Suprapubic skin (tissue), 4 donors: Measurements from ENCODE around the gene NDUFS2. TPM values are rescaled to one million over a fixed set of nuclear protein-coding genes. Genes with fewer than 3 reads are reported as not detected.

Experiments used
- DNase-seq, 2 donors: peaks; one replicate each; pipeline ENCODE4 v3.0.0-alpha.2; 2019; ENCODE audit warnings: low spot score in 2 of 2
- H3K27ac ChIP-seq: fragments of 200-600 bp; sonication (generic); one replicate; pipeline ENCODE4 v1.5.1; 2019
- H3K27me3 ChIP-seq: fragments of 200-600 bp; sonication (generic); one replicate; pipeline ENCODE4 v1.5.1; 2019
- H3K36me3 ChIP-seq: fragments of 200-600 bp; sonication (generic); one replicate; pipeline ENCODE4 v1.5.1; 2019
- H3K4me1 ChIP-seq: fragments of 200-600 bp; sonication (generic); one replicate; pipeline ENCODE4 v1.5.1; 2019
- H3K4me3 ChIP-seq: fragments of 200-600 bp; sonication (generic); one replicate; pipeline ENCODE4 v1.5.1; 2019; ENCODE audit warnings: mild to moderate bottlenecking
- H3K9me3 ChIP-seq: fragments of 200-600 bp; sonication (generic); one replicate; pipeline ENCODE4 v1.5.1; 2019
- EP300 ChIP-seq: sonication (generic); formaldehyde crosslinking; IDR thresholded peaks from one replicate; pipeline ENCODE4 v1.6.1; 2017; ENCODE audit warnings: antibody characterized with exemption
- POLR2A ChIP-seq, 2 donors: fragments of 450-650 bp; IDR thresholded peaks; one replicate each; pipeline ENCODE4 v1.6.1; 2017; ENCODE audit warnings: antibody characterized with exemption in 2 of 2, mild to moderate bottlenecking in 2 of 2, moderate library complexity in 2 of 2
- POLR2AphosphoS5 ChIP-seq, 3 donors: sonication (generic); formaldehyde crosslinking; IDR thresholded peaks; one replicate each; pipeline ENCODE4 v1.6.1; 2017; ENCODE audit warnings: antibody characterized with exemption in 3 of 3
- WGBS: methylation state at CpG from one replicate; pipeline ENCODE4 v1.1.5; 2018; 5-methylcytosine and 5-hydroxymethylcytosine counted together
- total RNA-seq, 4 donors: library from RNA; depleted of rRNA; stranded (reverse); fragments of >200 nt; gene quantifications; one replicate each; pipeline ENCODE4 v1.1.0, GENCODE V29; 2016
- TF ChIP-seq, protein P1 (sequence below), 2 donors: fragments of 200-600 bp in 1 of 2; fragments of 450-650 bp in 1 of 2; sonication (generic) in 1 of 2; IDR thresholded peaks; one replicate each; pipeline ENCODE4 v1.5.1; 2016 to 2019; ENCODE audit warnings: antibody characterized with exemption in 2 of 2, mild to moderate bottlenecking in 1 of 2, moderate library complexity in 1 of 2

Gene NDUFS2
- total RNA-seq, 4 donors from 2014 or later, result 99.1 to 132 (median 112) TPM

DNA sequence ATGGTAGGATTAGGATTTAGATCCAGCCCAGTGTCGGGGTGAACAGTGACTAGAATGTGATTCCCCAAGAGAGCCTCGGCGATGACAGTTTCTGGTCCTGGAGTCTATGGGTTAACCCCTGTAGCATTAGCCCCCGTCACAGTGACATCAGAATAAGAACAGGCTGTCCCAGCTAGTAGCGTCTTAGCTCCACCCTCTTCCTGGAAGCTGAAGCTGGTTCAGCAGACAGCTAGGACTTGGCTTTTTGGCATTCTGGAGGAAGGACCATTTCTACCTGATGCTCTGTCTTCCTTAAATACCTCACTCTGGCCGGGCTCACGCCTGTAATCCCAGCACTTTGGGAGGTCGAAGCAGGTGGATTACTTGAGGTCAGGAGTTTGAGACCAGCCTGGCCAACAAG lies 5.0 kb downstream of the NDUFS2 start:
- Histone ChIP-seq H3K27me3 (no peaks in the 10 kb centered on the region), H3K4me3 (no peak overlapping the region), H3K27ac (peak overlapping the region; percentile 55), H3K36me3 (peaks cover 87% of the 10 kb centered on the region), H3K9me3 (no peaks in the 10 kb centered on the region), H3K4me1 (peaks cover 35% of the 10 kb centered on the region)
- TF ChIP-seq EP300, result peak; percentile 91
- TF ChIP-seq, protein P1, sequence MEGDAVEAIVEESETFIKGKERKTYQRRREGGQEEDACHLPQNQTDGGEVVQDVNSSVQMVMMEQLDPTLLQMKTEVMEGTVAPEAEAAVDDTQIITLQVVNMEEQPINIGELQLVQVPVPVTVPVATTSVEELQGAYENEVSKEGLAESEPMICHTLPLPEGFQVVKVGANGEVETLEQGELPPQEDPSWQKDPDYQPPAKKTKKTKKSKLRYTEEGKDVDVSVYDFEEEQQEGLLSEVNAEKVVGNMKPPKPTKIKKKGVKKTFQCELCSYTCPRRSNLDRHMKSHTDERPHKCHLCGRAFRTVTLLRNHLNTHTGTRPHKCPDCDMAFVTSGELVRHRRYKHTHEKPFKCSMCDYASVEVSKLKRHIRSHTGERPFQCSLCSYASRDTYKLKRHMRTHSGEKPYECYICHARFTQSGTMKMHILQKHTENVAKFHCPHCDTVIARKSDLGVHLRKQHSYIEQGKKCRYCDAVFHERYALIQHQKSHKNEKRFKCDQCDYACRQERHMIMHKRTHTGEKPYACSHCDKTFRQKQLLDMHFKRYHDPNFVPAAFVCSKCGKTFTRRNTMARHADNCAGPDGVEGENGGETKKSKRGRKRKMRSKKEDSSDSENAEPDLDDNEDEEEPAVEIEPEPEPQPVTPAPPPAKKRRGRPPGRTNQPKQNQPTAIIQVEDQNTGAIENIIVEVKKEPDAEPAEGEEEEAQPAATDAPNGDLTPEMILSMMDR (IDR thresholded peaks at IDR 0.05), result no peak
- 68% methylated on average over 8 of the region's 8 CpGs for WGBS
- DNase-seq, result no peak

DNA sequence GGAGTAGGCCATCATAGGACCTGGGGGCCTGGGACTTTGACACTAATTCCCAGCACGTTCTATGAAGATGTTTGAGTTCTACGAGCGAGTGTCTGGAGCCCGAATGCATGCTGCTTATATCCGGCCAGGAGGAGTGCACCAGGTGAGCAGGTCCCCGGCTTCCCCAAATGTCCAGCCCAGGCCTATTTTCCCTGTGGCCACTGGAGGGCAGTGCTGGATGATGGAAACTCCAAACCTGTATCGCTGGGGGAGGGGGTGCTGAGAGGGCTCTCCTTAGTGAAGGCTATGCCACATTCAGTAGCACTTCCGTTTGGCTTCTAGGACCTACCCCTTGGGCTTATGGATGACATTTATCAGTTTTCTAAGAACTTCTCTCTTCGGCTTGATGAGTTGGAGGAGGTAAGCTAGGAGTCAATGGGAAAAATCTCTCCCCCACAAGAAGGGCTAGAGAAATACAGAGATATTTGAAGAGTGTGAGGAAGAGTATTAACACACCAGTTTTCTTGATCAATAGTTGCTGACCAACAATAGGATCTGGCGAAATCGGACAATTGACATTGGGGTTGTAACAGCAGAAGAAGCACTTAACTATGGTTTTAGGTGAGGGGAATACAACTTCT lies 7.7 kb downstream of the NDUFS2 start:
- 43% methylated on average over 11 of the region's 11 CpGs for WGBS
- no peak for DNase-seq
- Histone ChIP-seq H3K27me3 (no peaks in the 10 kb centered on the region), H3K36me3 (peaks cover 99% of the 10 kb centered on the region), H3K9me3 (no peaks in the 10 kb centered on the region), H3K4me3 (no peak overlapping the region), H3K4me1 (peaks cover 15% of the 10 kb centered on the region), H3K27ac (no peak overlapping the region)
- TF ChIP-seq, protein P1 (IDR thresholded peaks at IDR 0.05), result peak; percentile 83 to 84
- TF ChIP-seq EP300, result no peak
- no peak for TF ChIP-seq POLR2A (IDR thresholded peaks at IDR 0.05)

DNA sequence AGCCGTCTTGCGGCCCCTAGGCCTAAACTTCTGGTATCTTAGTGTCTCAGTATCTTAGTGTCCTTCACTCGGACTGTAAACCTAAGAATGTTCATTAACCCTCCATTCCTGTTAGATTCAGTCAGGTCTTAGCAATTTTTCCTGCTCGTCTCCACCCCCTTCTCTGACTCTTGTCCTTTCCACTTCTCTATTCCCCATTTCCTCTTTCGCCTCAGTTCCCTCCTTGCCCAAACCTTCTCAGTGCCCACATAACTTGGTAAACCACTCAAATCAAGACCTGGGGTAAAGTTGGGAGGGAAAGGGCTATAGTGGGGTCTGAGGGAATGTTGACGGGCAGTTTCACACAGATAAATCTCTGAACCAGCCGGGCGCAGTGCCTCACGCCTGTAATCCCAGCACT lies 12.2 kb downstream of the NDUFS2 start:
- peaks cover 59% of the 10 kb centered on the region for H3K36me3 ChIP-seq
- H3K9me3 ChIP-seq, result no peaks in the 10 kb centered on the region
- no peak overlapping the region for H3K27ac ChIP-seq
- H3K4me1 ChIP-seq, result peaks cover 2% of the 10 kb centered on the region
- no peaks in the 10 kb centered on the region for H3K27me3 ChIP-seq
- peak overlapping the region; percentile 39 for H3K4me3 ChIP-seq
- TF ChIP-seq, protein P1 (IDR thresholded peaks at IDR 0.05), result no peak
- TF ChIP-seq EP300 (no peak), POLR2A (IDR thresholded peaks at IDR 0.05) (no peak), POLR2AphosphoS5 (IDR thresholded peaks at IDR 0.05) (no peak)
- WGBS, result 91% methylated on average over 9 of the region's 9 CpGs
- no peak for DNase-seq

DNA sequence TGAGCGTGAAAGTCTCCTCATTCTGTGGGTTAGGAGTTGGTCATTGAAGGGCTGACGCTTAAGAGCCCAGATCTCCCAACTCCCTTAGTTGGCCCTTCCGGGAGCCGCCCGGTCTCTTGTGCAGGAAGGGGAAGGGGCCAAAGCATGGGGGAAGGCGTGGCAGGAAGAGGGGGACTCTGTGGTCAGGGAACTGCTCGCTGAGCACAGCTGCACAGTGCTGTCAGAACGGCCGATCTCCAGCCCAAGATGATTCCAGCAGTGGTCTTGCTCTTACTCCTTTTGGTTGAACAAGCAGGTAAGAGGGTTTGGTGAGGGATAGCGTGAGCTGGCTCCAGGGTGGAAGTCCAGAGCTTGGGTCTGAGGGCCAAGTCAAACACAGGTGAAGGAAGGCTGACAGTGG lies 12.9 kb downstream of the NDUFS2 start, which contains the start of gene FCER1G:
TSS of gene FCER1G (plus strand) at position 220 of the 400 bp plus-strand sequence. CDS start at position 247, 27 bp downstream.
- Histone ChIP-seq H3K36me3 (peaks cover 52% of the 10 kb centered on the region), H3K4me3 (peak within 1 kb of the TSS; percentile 39), H3K4me1 (peaks cover 1% of the 10 kb centered on the region), H3K27ac (peak within 1 kb of the TSS; percentile 54), H3K9me3 (no peaks in the 10 kb centered on the region), H3K27me3 (no peaks in the 10 kb centered on the region)
- DNase-seq, result no peak
- 75% methylated on average over 10 of the region's 10 CpGs for WGBS
- TF ChIP-seq, protein P1 (IDR thresholded peaks at IDR 0.05), result no peak
- TF ChIP-seq POLR2A (IDR thresholded peaks at IDR 0.05) (peak in 1 of 2 donors; percentile 32), POLR2AphosphoS5 (IDR thresholded peaks at IDR 0.05) (no peak)

DNA sequence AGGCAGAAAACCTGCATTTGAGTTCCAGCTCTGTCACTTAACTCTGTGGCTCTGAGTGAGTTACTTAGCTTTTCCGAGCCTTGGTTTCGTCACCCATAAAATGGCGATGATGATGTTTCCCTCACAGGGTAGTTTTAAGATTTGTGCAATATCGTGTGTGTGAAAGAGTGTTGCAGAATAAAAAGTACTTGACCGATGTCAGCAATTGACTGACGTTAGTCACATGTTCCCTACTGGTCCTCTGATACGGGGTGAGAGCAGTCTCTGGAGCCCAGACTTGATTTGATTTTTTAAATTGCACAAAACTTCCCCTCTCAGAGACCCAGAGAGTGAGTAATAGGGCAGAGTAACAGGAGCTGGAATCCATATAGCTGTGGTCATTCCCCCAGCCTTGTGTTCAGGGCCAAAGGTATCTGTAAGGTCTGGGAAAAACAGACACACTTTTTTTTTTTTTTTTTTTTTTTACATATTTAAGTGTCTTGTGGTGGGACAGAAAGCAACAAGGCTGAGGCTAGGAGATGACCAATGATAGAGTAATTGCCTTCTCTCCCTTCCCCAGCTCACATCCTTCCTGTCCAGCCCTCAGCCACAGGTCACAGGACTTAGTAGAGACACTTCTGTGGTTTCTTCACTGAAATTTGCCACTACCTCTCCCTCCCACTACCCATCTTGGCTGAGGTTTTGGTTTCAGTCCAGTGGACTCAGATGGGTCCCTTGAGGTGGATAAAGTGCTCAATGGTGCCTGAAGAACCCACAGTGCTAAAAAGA lies 15.0 kb downstream of the NDUFS2 start:
- Histone ChIP-seq H3K36me3 (peaks cover 32% of the 10 kb centered on the region), H3K4me1 (no peaks in the 10 kb centered on the region), H3K9me3 (no peaks in the 10 kb centered on the region), H3K27me3 (no peaks in the 10 kb centered on the region), H3K27ac (peak overlapping the region; percentile 51), H3K4me3 (peak overlapping the region; percentile 39)
- no peak for DNase-seq
- TF ChIP-seq EP300 (no peak), POLR2AphosphoS5 (IDR thresholded peaks at IDR 0.05) (peak in 1 of 3 donors; percentile 56), POLR2A (IDR thresholded peaks at IDR 0.05) (peak in 1 of 2 donors; percentile 19)
- TF ChIP-seq, protein P1 (IDR thresholded peaks at IDR 0.05), result no peak
- WGBS, result 56% methylated on average over 7 of the region's 7 CpGs
